ENCODE results near the gene PDE1C.

PDE1C gene

DNA sequence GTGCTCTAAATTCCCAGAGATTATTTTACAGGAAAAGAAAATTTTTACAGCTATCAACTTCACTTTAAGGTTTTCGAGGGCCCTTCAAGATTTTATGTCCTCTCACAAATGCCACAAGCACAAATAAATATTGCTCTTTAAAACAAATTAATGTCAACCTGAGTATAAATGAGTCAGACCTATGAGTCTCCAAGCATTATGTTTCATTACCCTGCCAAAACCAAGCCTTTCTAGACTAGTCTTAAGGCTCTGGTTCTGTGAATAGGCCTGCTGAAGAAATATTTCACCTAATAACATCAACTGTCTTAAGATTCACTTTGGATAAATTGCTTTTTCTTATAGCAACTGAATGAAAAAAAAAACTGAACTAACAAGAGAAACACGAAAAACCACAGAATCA lies 153.0 kb downstream of the PDE1C start:
- no peak for DNase-seq (ENCODE audit: low read depth)
- no peak overlapping the region for H3K4me3 ChIP-seq (ENCODE audit: low read length)
- TF ChIP-seq, protein P1, sequence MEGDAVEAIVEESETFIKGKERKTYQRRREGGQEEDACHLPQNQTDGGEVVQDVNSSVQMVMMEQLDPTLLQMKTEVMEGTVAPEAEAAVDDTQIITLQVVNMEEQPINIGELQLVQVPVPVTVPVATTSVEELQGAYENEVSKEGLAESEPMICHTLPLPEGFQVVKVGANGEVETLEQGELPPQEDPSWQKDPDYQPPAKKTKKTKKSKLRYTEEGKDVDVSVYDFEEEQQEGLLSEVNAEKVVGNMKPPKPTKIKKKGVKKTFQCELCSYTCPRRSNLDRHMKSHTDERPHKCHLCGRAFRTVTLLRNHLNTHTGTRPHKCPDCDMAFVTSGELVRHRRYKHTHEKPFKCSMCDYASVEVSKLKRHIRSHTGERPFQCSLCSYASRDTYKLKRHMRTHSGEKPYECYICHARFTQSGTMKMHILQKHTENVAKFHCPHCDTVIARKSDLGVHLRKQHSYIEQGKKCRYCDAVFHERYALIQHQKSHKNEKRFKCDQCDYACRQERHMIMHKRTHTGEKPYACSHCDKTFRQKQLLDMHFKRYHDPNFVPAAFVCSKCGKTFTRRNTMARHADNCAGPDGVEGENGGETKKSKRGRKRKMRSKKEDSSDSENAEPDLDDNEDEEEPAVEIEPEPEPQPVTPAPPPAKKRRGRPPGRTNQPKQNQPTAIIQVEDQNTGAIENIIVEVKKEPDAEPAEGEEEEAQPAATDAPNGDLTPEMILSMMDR (IDR thresholded peaks at IDR 0.05; ENCODE audit: insufficient read depth, low read depth, low read length, missing control alignments) = no peak

DNA sequence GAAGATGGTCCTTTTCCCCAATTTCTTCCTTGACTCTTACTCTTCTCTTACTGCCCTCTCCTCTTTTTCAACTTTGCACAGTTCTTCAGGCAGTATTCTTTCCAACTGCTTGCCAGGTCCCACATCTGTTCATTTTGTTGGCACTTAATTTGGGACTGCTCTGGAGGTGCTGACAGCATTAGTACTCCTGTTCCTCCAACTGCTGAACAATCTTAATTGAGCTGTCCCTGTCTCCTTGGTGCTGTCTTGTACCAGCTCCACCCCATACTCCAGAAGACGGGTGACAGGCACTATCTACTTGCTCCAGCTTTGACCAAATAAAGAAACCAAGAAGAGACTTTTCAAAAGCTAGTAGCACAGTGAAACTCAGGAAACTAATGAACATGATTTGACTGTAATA lies 160.0 kb downstream of the PDE1C start:
- TF ChIP-seq, protein P1 (IDR thresholded peaks at IDR 0.05; ENCODE audit: insufficient read depth, low read depth, low read length, missing control alignments) = no peak

DNA sequence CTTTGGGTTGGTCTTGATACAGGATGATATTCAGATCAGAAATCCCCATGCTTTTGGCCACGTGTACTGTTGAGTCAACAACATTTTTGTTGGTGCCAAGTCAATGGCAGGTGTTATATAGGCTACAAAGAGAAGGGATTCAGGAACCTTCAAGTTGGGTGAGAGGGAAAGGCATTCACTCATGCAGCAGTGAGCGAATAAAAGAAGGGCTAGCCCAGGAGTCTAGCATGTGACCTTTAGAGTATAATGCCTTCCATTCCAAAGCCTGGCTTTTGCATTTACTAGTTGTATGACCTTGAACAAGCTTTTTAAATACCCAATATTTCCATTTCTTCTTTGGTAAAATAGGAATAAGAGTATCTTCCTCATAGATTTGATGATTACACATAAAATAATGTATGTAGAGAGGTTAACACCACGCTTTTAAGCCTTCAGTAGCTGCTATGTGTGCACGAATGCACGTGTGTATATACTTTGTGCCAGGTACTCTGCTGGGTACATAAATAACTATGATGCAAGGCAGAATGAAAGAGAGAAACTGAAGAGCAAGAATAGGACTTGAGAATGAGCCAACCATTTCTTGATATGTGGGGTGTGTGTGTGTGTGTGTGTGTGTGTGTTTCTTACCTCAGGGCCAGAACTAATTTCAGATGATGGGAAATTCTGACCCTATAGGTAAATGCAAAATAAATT lies 163.6 kb downstream of the PDE1C start:
- TF ChIP-seq, protein P1 (IDR thresholded peaks at IDR 0.05; ENCODE audit: insufficient read depth, low read depth, low read length, missing control alignments) = no peak
- no peak overlapping the region for H3K4me3 ChIP-seq (ENCODE audit: low read length)
- no peak for DNase-seq (ENCODE audit: low read depth)

More for the DNA sequence above, 160.0 kb downstream of the PDE1C start:
- no peak overlapping the region for H3K4me3 ChIP-seq (ENCODE audit: low read length)
- no peak for DNase-seq (ENCODE audit: low read depth)

DNA sequence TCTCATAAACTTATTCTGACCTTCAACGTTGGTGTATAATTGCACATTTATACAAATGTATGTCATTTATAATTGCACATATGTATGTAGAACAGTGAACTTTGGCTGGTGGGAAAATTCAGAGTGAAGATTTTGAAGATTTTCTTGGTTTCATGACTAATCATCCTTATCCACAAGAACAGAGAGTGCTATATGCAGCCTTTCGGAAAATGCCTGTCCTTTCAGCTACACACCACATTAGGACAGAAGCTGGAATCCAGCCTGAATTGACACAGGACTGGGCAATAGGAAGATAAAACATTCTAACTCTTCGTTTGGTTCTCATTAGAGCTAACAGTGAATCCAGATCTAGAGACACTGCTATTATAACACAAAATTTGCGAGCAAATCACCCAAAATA lies 166.2 kb downstream of the PDE1C start:
- no peak overlapping the region for H3K4me3 ChIP-seq (ENCODE audit: low read length)
- TF ChIP-seq, protein P1 (IDR thresholded peaks at IDR 0.05; ENCODE audit: insufficient read depth, low read depth, low read length, missing control alignments) = no peak
- DNase-seq (ENCODE audit: low read depth) = no peak

DNA sequence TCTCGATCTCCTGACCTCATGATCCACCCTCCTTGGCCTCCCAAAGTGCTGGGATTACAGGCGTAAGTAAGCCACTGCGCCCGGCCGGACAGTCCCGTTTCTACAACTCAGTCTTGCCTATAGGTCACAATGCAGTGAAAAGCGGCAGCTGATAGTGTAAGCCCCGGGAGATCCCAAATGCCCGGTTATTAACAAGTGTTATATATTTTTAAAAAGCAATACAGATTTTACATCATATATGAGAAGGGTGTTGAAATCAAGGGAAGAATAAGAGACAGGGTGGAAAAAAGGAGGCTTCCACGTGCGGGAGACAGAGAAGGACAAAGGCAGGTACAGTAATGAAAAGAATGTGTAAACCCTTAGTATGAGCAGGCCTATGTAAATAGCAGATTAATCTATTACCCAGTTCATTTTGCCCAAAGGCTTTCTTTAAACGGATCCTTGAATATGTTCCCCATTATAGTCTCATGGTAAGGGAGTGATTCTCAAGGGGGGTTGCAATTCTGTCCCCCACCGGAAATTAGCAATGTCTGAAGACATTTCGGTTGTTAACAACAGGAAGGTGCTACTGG lies 170.8 kb downstream of the PDE1C start:
- H3K4me3 ChIP-seq (ENCODE audit: low read length) = no peak overlapping the region
- TF ChIP-seq, protein P1 (IDR thresholded peaks at IDR 0.05; ENCODE audit: insufficient read depth, low read depth, low read length, missing control alignments) = no peak
- DNase-seq (ENCODE audit: low read depth) = no peak

DNA sequence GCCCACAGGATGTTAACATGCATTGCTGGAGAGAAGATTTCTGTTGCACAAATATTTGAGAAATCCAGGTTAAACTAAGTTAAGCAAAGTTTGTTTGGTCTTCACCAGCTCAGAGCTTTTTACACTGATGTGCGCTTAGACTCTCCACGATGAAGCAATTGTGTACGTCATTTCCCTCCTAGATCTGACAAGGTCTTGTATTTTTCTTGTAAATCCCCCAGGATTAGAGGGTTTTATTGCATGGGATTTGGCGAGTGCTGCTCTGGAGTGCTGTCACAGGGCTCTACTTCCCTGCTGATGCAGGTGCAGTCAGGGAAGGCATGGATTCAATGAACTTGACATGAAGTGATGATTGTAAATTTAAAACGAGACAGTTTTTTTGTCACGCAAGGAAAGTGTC lies 173.3 kb downstream of the PDE1C start:
- TF ChIP-seq, protein P1 (IDR thresholded peaks at IDR 0.05; ENCODE audit: insufficient read depth, low read depth, low read length, missing control alignments) = no peak
- H3K4me3 ChIP-seq (ENCODE audit: low read length) = no peak overlapping the region
- no peak for DNase-seq (ENCODE audit: low read depth)

DNA sequence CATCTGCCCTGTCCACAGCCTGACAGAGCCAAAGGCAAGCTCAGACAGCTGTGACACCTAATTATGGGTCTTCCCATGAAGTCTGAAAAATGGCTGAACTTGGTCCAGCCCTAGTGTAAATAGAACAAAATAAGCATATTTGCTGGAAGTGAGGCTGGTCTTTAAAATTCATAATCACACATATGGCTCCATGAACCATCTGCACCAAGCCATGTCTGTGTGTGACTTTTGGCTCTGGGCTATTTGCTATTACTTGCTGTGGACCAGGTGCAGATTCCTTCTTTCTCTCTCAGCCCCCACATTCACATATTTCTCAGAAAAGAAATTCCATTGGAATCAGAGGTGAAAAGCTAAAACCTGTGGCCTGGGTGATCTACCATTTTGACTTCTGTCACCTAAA lies 175.9 kb downstream of the PDE1C start:
- TF ChIP-seq, protein P1 (IDR thresholded peaks at IDR 0.05; ENCODE audit: insufficient read depth, low read depth, low read length, missing control alignments) = no peak
- no peak overlapping the region for H3K4me3 ChIP-seq (ENCODE audit: low read length)
- DNase-seq (ENCODE audit: low read depth) = no peak
